Small intestine (tissue), 7 donors: ENCODE data around the gene CD101. TPM values are rescaled to one million over a fixed set of nuclear protein-coding genes. Genes with fewer than 3 reads are reported as not detected.

ENCODE experiments used
- DNase-seq, 2 donors: peaks; one replicate each; pipeline versions ENCODE4 v3.0.0 to v3.0.0-alpha.2; 2013
- FAIRE-seq: peaks from 2 replicates; lab custom pipeline; 2012; peaks lifted over from hg19 to GRCh38; lab: Jason Lieb, UNC
- H3K27ac ChIP-seq, 3 donors: one replicate each; pipeline ENCODE4 v1.5.1; 2013; ENCODE audit warnings: low read length in 2 of 3, mild to moderate bottlenecking in 2 of 3, control low read depth in 1 of 3, inconsistent platforms in 1 of 3, low read depth in 1 of 3, moderate library complexity in 1 of 3
- H3K27me3 ChIP-seq, 3 donors: one replicate each; pipeline ENCODE4 v1.6.1; 2013; ENCODE audit warnings: low read length in 3 of 3, inconsistent platforms in 1 of 3; ENCODE audit not compliant: control insufficient read depth in 3 of 3, insufficient read depth in 3 of 3
- H3K36me3 ChIP-seq, 3 donors: one replicate each; pipeline ENCODE4 v1.6.1; 2013; ENCODE audit warnings: low read length in 3 of 3, inconsistent platforms in 1 of 3, low read depth in 1 of 3, mild to moderate bottlenecking in 1 of 3, moderate library complexity in 1 of 3; ENCODE audit not compliant: control insufficient read depth in 3 of 3, insufficient read depth in 2 of 3
- H3K4me1 ChIP-seq, 3 donors: one replicate each; pipeline ENCODE4 v1.6.1; 2013; ENCODE audit warnings: low read length in 2 of 3, inconsistent platforms in 1 of 3, low read depth in 1 of 3, mild to moderate bottlenecking in 1 of 3, moderate library complexity in 1 of 3; ENCODE audit not compliant: control insufficient read depth in 3 of 3, insufficient read depth in 2 of 3
- H3K4me3 ChIP-seq, 3 donors: one replicate each; pipeline ENCODE4 v1.5.1; 2013; ENCODE audit warnings: low read length in 3 of 3, control low read depth in 1 of 3, inconsistent platforms in 1 of 3, low read depth in 1 of 3, mild to moderate bottlenecking in 1 of 3, moderate library complexity in 1 of 3
- H3K9me3 ChIP-seq, 2 donors: one replicate each; pipeline ENCODE4 v1.6.1; 2013; ENCODE audit warnings: low read depth in 1 of 2, low read length in 1 of 2; ENCODE audit not compliant: control insufficient read depth in 2 of 2, insufficient read depth in 1 of 2
- WGBS, 3 donors: extraction: QIAGEN DNeasy Blood & Tissue Kit; methylation state at CpG; one replicate each; pipeline ENCODE4 v1.1.7; 2013; 5-methylcytosine and 5-hydroxymethylcytosine counted together
- polyA plus RNA-seq, 4 donors: library from polyadenylated mRNA; stranded (reverse) in 3 of 4; unstranded in 1 of 4; fragments of 200-250 nt in 3 of 4; fragments of 120-200 nt in 1 of 4; gene quantifications; one replicate each; pipeline versions ENCODE4 v1.2.1 to v1.2.3, GENCODE V29; 2013
- donor health status: healthy with polysubstance abuse.
- donor health status: control.
- donor health status: control.
- donor health status: Bipolar disorder and iron deficiency.
- donor health status: healthy.

The CD101 gene
- polyA plus RNA-seq, 4 donors: 1.3 to 6.2 (median 3.0) TPM

GRCh38 chr1:116997066-116997465 lies 4.5 kb upstream of the CD101 start:
- H3K27ac ChIP-seq: no peak overlapping the region
- H3K4me3 ChIP-seq: no peak overlapping the region
- DNase-seq (no peak), FAIRE-seq (no peak)
- 96 to 100% (median 96%) methylated on average over 1 of the region's 1 CpG for WGBS, 3 donors
- H3K9me3 ChIP-seq: peaks cover 0 to 5% of the 10 kb centered on the region in 2 donors
- no peaks in the 10 kb centered on the region for H3K27me3 ChIP-seq
- peaks cover 0 to 2% (median 0%) of the 10 kb centered on the region in 3 donors for H3K36me3 ChIP-seq
- peaks cover 0 to 1% (median 0%) of the 10 kb centered on the region in 3 donors for H3K4me1 ChIP-seq

GRCh38 chr1:116997636-116998035 lies 3.9 kb upstream of the CD101 start:
- DNase-seq (no peak), FAIRE-seq (no peak)
- peaks cover 0 to 2% (median 0%) of the 10 kb centered on the region in 3 donors for H3K36me3 ChIP-seq
- no peaks in the 10 kb centered on the region for H3K27me3 ChIP-seq
- H3K27ac ChIP-seq: no peak overlapping the region
- H3K9me3 ChIP-seq: peaks cover 0 to 5% of the 10 kb centered on the region in 2 donors
- H3K4me1 ChIP-seq: peaks cover 0 to 1% (median 0%) of the 10 kb centered on the region in 3 donors
- no peak overlapping the region for H3K4me3 ChIP-seq

DNA sequence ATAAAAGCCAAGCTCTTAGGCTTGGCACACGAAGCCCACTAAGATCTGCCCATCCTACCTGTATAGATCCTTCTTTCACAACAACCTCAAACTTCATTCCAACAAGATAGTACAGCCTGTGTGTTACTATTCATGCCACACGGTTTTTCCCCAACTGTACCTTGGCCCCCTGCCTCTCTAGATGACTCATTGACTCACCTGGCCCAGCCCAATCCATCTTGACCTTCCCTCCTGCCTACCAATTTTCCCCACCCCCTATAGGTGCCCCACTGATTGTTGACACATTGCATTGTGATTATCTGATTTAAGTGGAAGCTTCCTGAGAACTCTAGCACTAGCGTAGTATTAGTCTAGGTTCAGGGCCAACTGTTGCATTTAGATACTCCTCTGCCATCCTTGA lies 2.0 kb upstream of the CD101 start:
- H3K27me3 ChIP-seq: no peaks in the 10 kb centered on the region
- H3K4me1 ChIP-seq: peaks cover 0 to 1% (median 0%) of the 10 kb centered on the region in 3 donors
- 36 to 66% (median 59%) methylated on average over 3 of the region's 3 CpGs for WGBS, 3 donors
- DNase-seq: peak; percentile 16 to 85
- FAIRE-seq: no peak
- H3K36me3 ChIP-seq: no peaks in the 10 kb centered on the region
- H3K4me3 ChIP-seq: no peak overlapping the region
- H3K27ac ChIP-seq: peak overlapping the region in 1 of 3 donors; percentile 3
- peaks cover 0 to 5% of the 10 kb centered on the region in 2 donors for H3K9me3 ChIP-seq

- WGBS, 3 donors: 90 to 91% (median 91%) methylated on average over 2 of the region's 2 CpGs
- Histone ChIP-seq H3K4me3 (no peak overlapping the region), H3K27me3 (no peaks in the 10 kb centered on the region), H3K4me1 (peaks cover 0 to 1% (median 0%) of the 10 kb centered on the region in 3 donors), H3K36me3 (no peaks in the 10 kb centered on the region), H3K9me3 (peaks cover 0 to 5% of the 10 kb centered on the region in 2 donors), H3K27ac (peak overlapping the region in 1 of 3 donors; percentile 14)
- FAIRE-seq: no peak
- DNase-seq: no peak
These were observed 1.4 kb upstream of the CD101 start for GRCh38 chr1:117000142-117000541.

DNA sequence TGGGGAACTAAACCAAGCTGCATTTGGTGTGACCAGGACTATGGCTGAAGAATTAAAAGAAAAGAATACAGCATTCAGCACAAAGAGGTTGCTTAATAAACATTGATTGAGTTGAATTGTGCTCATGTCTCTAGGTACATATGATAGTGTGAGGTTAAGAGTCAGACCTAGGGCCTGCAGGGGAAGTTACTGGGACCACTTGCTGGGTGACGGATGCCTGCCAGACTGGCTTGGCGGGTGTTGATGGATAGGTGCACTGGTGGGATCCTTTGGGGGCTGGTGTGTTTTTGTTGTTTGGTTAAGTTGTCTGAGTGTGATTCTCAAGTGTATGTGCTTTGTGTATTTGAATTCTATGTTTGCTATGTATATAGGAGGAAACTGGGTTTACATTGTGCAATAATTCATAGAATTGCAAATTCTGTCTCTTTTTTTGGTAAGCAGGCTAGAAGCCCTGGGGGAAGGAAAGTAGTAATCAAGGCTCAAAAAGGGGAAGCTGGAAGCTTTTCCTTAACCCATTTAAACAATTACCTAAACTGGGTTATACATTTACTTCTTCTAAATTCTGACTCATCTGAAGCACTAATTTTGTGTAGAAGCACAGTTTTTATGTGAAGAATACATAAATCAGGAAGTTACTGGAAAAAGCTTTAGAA lies 1.8 kb downstream of the CD101 start:
- FAIRE-seq (no peak), DNase-seq (no peak)
- Histone ChIP-seq H3K36me3 (no peaks in the 10 kb centered on the region), H3K27me3 (no peaks in the 10 kb centered on the region), H3K4me1 (peaks cover 0 to 1% (median 0%) of the 10 kb centered on the region in 3 donors), H3K27ac (peak overlapping the region in 2 of 3 donors; percentile 58 to 60), H3K9me3 (peaks cover 0 to 5% of the 10 kb centered on the region in 2 donors), H3K4me3 (no peak overlapping the region)
- 76 to 93% (median 92%) methylated on average over 2 of the region's 2 CpGs for WGBS, 3 donors

- H3K4me3 ChIP-seq: no peak overlapping the region
- no peaks in the 10 kb centered on the region for H3K9me3 ChIP-seq
- FAIRE-seq: no peak
- no peak for DNase-seq
- WGBS, 3 donors: 82 to 91% (median 84%) methylated on average over 2 of the region's 2 CpGs
- no peak overlapping the region for H3K27ac ChIP-seq
- H3K36me3 ChIP-seq: no peaks in the 10 kb centered on the region
- no peaks in the 10 kb centered on the region for H3K27me3 ChIP-seq
- no peaks in the 10 kb centered on the region for H3K4me1 ChIP-seq
These were observed 6.1 kb downstream of the CD101 start for GRCh38 chr1:117007719-117008013.

- Histone ChIP-seq H3K4me1 (no peaks in the 10 kb centered on the region), H3K27me3 (no peaks in the 10 kb centered on the region), H3K27ac (no peak overlapping the region), H3K9me3 (no peaks in the 10 kb centered on the region), H3K4me3 (no peak overlapping the region), H3K36me3 (peaks cover 0 to 3% (median 0%) of the 10 kb centered on the region in 3 donors)
- 70 to 80% (median 78%) methylated on average over 2 of the region's 2 CpGs for WGBS, 3 donors
- FAIRE-seq: no peak
- no peak for DNase-seq
These were observed 7.1 kb downstream of the CD101 start for GRCh38 chr1:117008656-117009055.

DNA sequence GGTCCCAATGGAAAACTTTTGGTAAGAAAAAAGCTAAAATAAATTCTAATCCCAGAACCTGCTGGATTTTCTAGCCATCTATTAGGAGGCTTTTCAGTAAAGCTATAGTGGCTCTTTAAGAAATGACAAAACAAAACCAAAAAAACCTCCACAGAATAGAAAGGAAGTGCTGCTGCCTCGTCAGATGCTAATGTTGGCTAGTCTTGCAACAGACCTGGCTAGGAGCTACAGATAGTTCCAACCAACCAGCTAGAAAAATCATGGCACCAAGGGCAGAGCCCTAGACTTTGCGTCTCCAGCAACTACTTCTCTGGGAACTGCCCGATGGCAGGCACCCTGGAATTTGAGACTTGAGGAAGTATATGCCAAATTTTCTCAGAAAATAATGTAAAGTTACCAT lies 7.6 kb downstream of the CD101 start:
- Histone ChIP-seq H3K36me3 (peaks cover 0 to 4% (median 0%) of the 10 kb centered on the region in 3 donors), H3K27ac (no peak overlapping the region), H3K4me3 (no peak overlapping the region), H3K4me1 (no peaks in the 10 kb centered on the region), H3K9me3 (no peaks in the 10 kb centered on the region), H3K27me3 (no peaks in the 10 kb centered on the region)
- DNase-seq (peak in 1 of 2 donors; percentile 27), FAIRE-seq (no peak)
- 63 to 73% (median 64%) methylated on average over 3 of the region's 3 CpGs for WGBS, 3 donors
